ENCODE data around the gene SDHD. TPM values are rescaled to one million over a fixed set of nuclear protein-coding genes. Genes with fewer than 3 reads are reported as not detected.

The SDHD gene
- total and polyA plus RNA-seq, 10 of the 15 experiments (the other 5 are each of a cell fraction or from before 2014, with no cell fraction given) = 114 to 775 (median 187) TPM

DNA sequence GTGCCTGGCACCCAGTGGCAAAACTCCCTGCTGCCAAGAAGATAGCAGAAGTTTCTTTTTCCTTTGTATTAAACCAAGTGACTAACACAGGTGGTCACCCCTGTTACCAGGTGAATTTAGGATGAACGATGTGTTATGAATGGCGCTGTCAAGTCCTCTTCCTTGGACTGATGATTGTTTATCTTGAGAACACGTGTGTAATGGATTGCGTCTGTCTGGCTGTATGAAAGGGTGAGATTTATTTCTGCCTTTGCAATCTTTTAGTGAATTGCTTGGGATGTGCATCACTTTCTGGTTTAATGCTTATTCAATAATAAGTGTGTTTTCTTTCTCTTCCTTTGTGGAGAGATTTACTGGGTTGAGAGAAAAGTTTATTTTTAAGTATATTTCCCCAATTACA, 36.5 kb downstream of the SDHD start:
- no peak for DNase-seq (ENCODE audit: low read depth, low spot score)
- Histone ChIP-seq H2AFZ (ENCODE audit: control insufficient read depth, low read depth, low read length) (no peak overlapping the region), H3K27ac (ENCODE audit: control insufficient read depth, insufficient read depth) (no peak overlapping the region), H3K36me3 (ENCODE audit: control insufficient read depth in 2 of 2, insufficient read depth in 2 of 2, low read length in 1 of 2) (no peaks in the 10 kb centered on the region), H3K9me3 (replicated peaks; ENCODE audit: control insufficient read depth, insufficient read depth, low read length) (no peaks in the 10 kb centered on the region; the same call in 2 of the 3 replicates), H3K4me1 (ENCODE audit: control insufficient read depth, insufficient read depth, low read length) (peaks cover 10% of the 10 kb centered on the region), H3K4me2 (ENCODE audit: control insufficient read depth, insufficient read depth) (no peak overlapping the region), H3K4me3 (no peak overlapping the region), H3K9ac (ENCODE audit: control insufficient read depth, insufficient read depth, low read length) (no peak overlapping the region), H3K79me2 (ENCODE audit: control insufficient read depth, insufficient read depth, low read length) (no peaks in the 10 kb centered on the region), H4K20me1 (ENCODE audit: control insufficient read depth, insufficient read depth) (no peaks in the 10 kb centered on the region), H3K27me3 (replicated peaks in 1 of 2; ENCODE audit: control insufficient read depth in 2 of 2, insufficient read depth in 2 of 2, low read length in 1 of 2) (no peaks in the 10 kb centered on the region)
- intact Hi-C loops (cut with micrococcal nuclease; ENCODE audit: unreplicated experiment) = no loop called here
- CTCF ChIA-PET = interaction anchor here (2.1 kb wide), 1 partner anchor 10 kb away, joined by 9 read pairs; no protein-coding TSS in a partner anchor
- in situ Hi-C loops (cut with MboI) = no loop called here
- SMC1A ChIA-PET (ENCODE audit: uncharacterized antibody, unreplicated experiment) = interaction anchor here (1.2 kb wide), 1 partner anchor 10 kb away, joined by 4 read pairs; no protein-coding TSS in a partner anchor
- BruUV-seq (replicated peaks) = no TSS peak
- TF ChIP-seq SUPT20H (IDR thresholded peaks at IDR 0.05; ENCODE audit: borderline replicate concordance, control insufficient read depth, low read depth, low read length) (no peak), TBL1XR1 (IDR thresholded peaks at IDR 0.05; ENCODE audit: low read depth, low read length) (no peak), NFIC (IDR thresholded peaks at IDR 0.05; ENCODE audit: low read depth, low read length) (no peak), ZNF622 (IDR thresholded peaks at IDR 0.05) (no peak), SMARCA5 (IDR thresholded peaks at IDR 0.05) (no peak), FOS (IDR thresholded peaks at IDR 0.05; ENCODE audit: borderline replicate concordance, extremely low read depth, insufficient read length) (no peak), CHD2 (IDR thresholded peaks at IDR 0.05; ENCODE audit: borderline replicate concordance, low read depth, low read length) (no peak)
- TF ChIP-seq, protein P1, sequence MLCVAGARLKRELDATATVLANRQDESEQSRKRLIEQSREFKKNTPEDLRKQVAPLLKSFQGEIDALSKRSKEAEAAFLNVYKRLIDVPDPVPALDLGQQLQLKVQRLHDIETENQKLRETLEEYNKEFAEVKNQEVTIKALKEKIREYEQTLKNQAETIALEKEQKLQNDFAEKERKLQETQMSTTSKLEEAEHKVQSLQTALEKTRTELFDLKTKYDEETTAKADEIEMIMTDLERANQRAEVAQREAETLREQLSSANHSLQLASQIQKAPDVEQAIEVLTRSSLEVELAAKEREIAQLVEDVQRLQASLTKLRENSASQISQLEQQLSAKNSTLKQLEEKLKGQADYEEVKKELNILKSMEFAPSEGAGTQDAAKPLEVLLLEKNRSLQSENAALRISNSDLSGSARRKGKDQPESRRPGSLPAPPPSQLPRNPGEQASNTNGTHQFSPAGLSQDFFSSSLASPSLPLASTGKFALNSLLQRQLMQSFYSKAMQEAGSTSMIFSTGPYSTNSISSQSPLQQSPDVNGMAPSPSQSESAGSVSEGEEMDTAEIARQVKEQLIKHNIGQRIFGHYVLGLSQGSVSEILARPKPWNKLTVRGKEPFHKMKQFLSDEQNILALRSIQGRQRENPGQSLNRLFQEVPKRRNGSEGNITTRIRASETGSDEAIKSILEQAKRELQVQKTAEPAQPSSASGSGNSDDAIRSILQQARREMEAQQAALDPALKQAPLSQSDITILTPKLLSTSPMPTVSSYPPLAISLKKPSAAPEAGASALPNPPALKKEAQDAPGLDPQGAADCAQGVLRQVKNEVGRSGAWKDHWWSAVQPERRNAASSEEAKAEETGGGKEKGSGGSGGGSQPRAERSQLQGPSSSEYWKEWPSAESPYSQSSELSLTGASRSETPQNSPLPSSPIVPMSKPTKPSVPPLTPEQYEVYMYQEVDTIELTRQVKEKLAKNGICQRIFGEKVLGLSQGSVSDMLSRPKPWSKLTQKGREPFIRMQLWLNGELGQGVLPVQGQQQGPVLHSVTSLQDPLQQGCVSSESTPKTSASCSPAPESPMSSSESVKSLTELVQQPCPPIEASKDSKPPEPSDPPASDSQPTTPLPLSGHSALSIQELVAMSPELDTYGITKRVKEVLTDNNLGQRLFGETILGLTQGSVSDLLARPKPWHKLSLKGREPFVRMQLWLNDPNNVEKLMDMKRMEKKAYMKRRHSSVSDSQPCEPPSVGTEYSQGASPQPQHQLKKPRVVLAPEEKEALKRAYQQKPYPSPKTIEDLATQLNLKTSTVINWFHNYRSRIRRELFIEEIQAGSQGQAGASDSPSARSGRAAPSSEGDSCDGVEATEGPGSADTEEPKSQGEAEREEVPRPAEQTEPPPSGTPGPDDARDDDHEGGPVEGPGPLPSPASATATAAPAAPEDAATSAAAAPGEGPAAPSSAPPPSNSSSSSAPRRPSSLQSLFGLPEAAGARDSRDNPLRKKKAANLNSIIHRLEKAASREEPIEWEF (IDR thresholded peaks at IDR 0.05; ENCODE audit: insufficient replicate concordance, low read depth, low read length) = no peak
- WGBS (ENCODE audit: insufficient coverage, insufficient replicate concordance, low lambda C conversion rate, missing lambda C conversion rate) = 96% methylated on average over 4 of the region's 4 CpGs
- POLR2A ChIA-PET = interaction anchor here (0.6 kb wide), 1 partner anchor 9 kb away, joined by 3 read pairs; no protein-coding TSS in a partner anchor
- RAD21 ChIA-PET (ENCODE audit: unreplicated experiment) = no interaction called here
- FAIRE-seq = no peak
- ATAC-seq = no peak
